Body of pancreas (tissue), 4 donors: ENCODE data around the gene RASA3.

Source experiments
- POLR2A ChIP-seq, 3 donors: fragments of 450-650 bp; IDR thresholded peaks; one replicate each; pipeline ENCODE4 v1.6.1; 2016; ENCODE audit warnings: antibody characterized with exemption in 3 of 3, mild to moderate bottlenecking in 2 of 3
- TF ChIP-seq, protein P1 (sequence below), 7 experiments: fragments of 450-650 bp in 4 of 7; fragments of 200-600 bp in 3 of 7; sonication (generic) in 3 of 7; IDR thresholded peaks; one replicate each; pipeline ENCODE4 v1.5.1; 2016 to 2019; ENCODE audit warnings: antibody characterized with exemption in 7 of 7

DNA sequence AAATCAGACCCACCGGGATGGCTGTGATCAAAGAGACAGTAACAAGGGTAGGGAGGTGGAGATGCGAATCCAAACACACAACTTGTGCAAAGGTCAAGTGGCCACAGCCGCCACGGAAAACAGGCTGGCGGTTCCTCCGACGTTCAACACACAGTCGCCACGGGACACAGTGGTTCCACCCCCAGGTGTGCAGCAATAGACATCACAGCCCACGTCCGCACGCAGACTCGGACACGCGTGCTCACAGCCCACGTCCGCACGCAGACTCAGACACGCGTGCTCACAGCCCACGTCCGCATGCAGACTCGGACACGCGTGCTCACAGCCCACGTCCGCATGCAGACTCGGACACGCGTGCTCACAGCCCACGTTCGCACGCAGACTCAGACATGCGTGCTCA, 70.1 kb downstream of the RASA3 start:
- TF ChIP-seq, protein P1, sequence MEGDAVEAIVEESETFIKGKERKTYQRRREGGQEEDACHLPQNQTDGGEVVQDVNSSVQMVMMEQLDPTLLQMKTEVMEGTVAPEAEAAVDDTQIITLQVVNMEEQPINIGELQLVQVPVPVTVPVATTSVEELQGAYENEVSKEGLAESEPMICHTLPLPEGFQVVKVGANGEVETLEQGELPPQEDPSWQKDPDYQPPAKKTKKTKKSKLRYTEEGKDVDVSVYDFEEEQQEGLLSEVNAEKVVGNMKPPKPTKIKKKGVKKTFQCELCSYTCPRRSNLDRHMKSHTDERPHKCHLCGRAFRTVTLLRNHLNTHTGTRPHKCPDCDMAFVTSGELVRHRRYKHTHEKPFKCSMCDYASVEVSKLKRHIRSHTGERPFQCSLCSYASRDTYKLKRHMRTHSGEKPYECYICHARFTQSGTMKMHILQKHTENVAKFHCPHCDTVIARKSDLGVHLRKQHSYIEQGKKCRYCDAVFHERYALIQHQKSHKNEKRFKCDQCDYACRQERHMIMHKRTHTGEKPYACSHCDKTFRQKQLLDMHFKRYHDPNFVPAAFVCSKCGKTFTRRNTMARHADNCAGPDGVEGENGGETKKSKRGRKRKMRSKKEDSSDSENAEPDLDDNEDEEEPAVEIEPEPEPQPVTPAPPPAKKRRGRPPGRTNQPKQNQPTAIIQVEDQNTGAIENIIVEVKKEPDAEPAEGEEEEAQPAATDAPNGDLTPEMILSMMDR (IDR thresholded peaks at IDR 0.05), result no peak
- no peak for TF ChIP-seq POLR2A (IDR thresholded peaks at IDR 0.05)
